NCI-H187 treated with DMSO at 0.1 percent for 48 hours (cell line): ENCODE results near the gene IDI2.
"Not testable (repeated sequence)": the region's sequence is repeated elsewhere in the genome, so short reads cannot be mapped to it uniquely, and the experiment has no call there.

Experiments used
- DNase-seq: peaks from one replicate; lab custom pipeline; 2025; lab: John Stamatoyannopoulos, UW

Gene IDI2

GRCh38 chr10:1047937-1048336 is 22.3 kb upstream of the IDI2 start:
- DNase-seq = no peak

GRCh38 chr10:1045415-1045814 is 19.8 kb upstream of the IDI2 start:
- no peak for DNase-seq

GRCh38 chr10:1044964-1045363 is 19.3 kb upstream of the IDI2 start:
- DNase-seq = no peak

GRCh38 chr10:1044146-1044545 is 18.5 kb upstream of the IDI2 start:
- no peak for DNase-seq

GRCh38 chr10:1043532-1043995 is 17.9 kb upstream of the IDI2 start:
- DNase-seq = no peak

GRCh38 chr10:1041514-1041913 is 15.9 kb upstream of the IDI2 start:
- no peak for DNase-seq

GRCh38 chr10:1040133-1040532 is 14.5 kb upstream of the IDI2 start:
- DNase-seq = no peak

- DNase-seq = not testable (repeated sequence)
These were observed 13.1 kb upstream of the IDI2 start for GRCh38 chr10:1038769-1039168.

GRCh38 chr10:1037098-1037497 is 11.4 kb upstream of the IDI2 start:
- no peak for DNase-seq

- no peak for DNase-seq
These were observed 10.7 kb upstream of the IDI2 start for GRCh38 chr10:1036341-1036791.

- DNase-seq = no peak
These were observed 9.5 kb upstream of the IDI2 start for GRCh38 chr10:1035201-1035600.

GRCh38 chr10:1034758-1035157 is 9.1 kb upstream of the IDI2 start:
- DNase-seq = no peak

GRCh38 chr10:1033601-1034000 is 7.9 kb upstream of the IDI2 start:
- DNase-seq = no peak

- DNase-seq = no peak
These were observed 4.2 kb upstream of the IDI2 start for GRCh38 chr10:1029838-1030237.

GRCh38 chr10:1026578-1026977 is 919 bp upstream of the IDI2 start:
- no peak for DNase-seq

- DNase-seq = no peak
These were observed 1.6 kb downstream of the IDI2 start for GRCh38 chr10:1024103-1024502.

- DNase-seq = no peak
These were observed 3.2 kb downstream of the IDI2 start for GRCh38 chr10:1022413-1022812.

GRCh38 chr10:1020958-1021357 is 4.7 kb downstream of the IDI2 start:
- DNase-seq = no peak

- DNase-seq = no peak
These were observed 5.2 kb downstream of the IDI2 start for GRCh38 chr10:1020460-1020859.

- DNase-seq = no peak
These were observed 6.3 kb downstream of the IDI2 start for GRCh38 chr10:1019362-1019761.

- DNase-seq = no peak
These were observed 10.0 kb downstream of the IDI2 start for GRCh38 chr10:1015688-1016087.

GRCh38 chr10:1011696-1012095 is 14.0 kb downstream of the IDI2 start:
- no peak for DNase-seq

- no peak for DNase-seq
These were observed 15.0 kb downstream of the IDI2 start for GRCh38 chr10:1010703-1011102.

GRCh38 chr10:1009947-1010346 is 15.7 kb downstream of the IDI2 start:
- DNase-seq = not testable (repeated sequence)

- no peak for DNase-seq
These were observed 16.6 kb downstream of the IDI2 start for GRCh38 chr10:1009071-1009494.
